Esophagus (tissue), 2 donors: Measurements from ENCODE around the gene ERAP2. TPM values are rescaled to one million over a fixed set of nuclear protein-coding genes. Genes with fewer than 3 reads are reported as not detected.
"Not testable (repeated sequence)": the region's sequence is repeated elsewhere in the genome, so short reads cannot be mapped to it uniquely, and the experiment has no call there.

Experiments
- H3K27ac ChIP-seq, 2 donors: one replicate each; pipeline ENCODE4 v1.5.1; 2013; ENCODE audit warnings: low read depth in 2 of 2, mild to moderate bottlenecking in 2 of 2, inconsistent platforms in 1 of 2, low read length in 1 of 2, moderate library complexity in 1 of 2
- H3K27me3 ChIP-seq, 2 donors: one replicate each; pipeline ENCODE4 v1.6.1; 2013; ENCODE audit warnings: low read length in 2 of 2, control low read depth in 1 of 2, mild to moderate bottlenecking in 1 of 2; ENCODE audit not compliant: insufficient read depth in 2 of 2, control insufficient read depth in 1 of 2
- H3K36me3 ChIP-seq, 2 donors: one replicate each; pipeline ENCODE4 v1.6.1; 2013; ENCODE audit warnings: low read length in 1 of 2; ENCODE audit not compliant: control insufficient read depth in 2 of 2, insufficient read depth in 2 of 2
- H3K4me1 ChIP-seq, 2 donors: one replicate each; pipeline ENCODE4 v1.6.1; 2013; ENCODE audit warnings: low read length in 1 of 2; ENCODE audit not compliant: control insufficient read depth in 2 of 2, insufficient read depth in 2 of 2
- H3K4me3 ChIP-seq, 2 donors: one replicate each; pipeline ENCODE4 v1.5.1; 2013; ENCODE audit warnings: low read length in 2 of 2, mild to moderate bottlenecking in 2 of 2, low read depth in 1 of 2, moderate library complexity in 1 of 2
- H3K9me3 ChIP-seq, 2 donors: one replicate each; pipeline ENCODE4 v1.6.1; 2013; ENCODE audit warnings: mild to moderate bottlenecking in 2 of 2, low read depth in 1 of 2, low read length in 1 of 2, moderate library complexity in 1 of 2; ENCODE audit not compliant: control insufficient read depth in 2 of 2, insufficient read depth in 1 of 2
- WGBS, 2 donors: extraction: QIAGEN DNeasy Blood & Tissue Kit; methylation state at CpG; one replicate each; pipeline ENCODE4 v1.1.7; 2013; 5-methylcytosine and 5-hydroxymethylcytosine counted together
- polyA plus RNA-seq, 2 donors: library from polyadenylated mRNA; stranded (reverse); fragments of 200-250 nt; gene quantifications; one replicate each; pipeline ENCODE4 v1.2.3, GENCODE V29; 2013
- donor health status: healthy with polysubstance abuse.
- donor health status: Bipolar disorder and iron deficiency.

Gene ERAP2
- polyA plus RNA-seq, 2 donors, result 0.64 to 1.8 TPM

DNA sequence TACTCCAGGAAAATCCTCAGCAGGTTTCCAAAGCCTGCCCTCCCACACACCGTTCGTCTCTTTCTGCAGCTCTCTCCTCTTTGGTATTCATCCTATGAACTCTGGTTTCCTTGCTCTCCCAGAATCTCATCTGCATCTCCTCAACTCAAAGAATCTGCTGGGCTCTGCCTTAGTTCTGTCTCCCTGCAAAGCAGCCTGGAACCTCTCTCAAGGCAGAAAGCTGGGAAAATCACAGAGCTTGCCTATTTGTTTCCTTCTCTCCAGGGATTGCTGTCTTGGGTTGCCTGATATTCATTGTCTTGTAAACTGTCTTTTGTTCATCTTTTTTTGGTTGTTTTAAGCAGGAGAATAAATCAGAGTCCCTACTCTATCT lies 5.3 kb upstream of the ERAP2 start:
- Histone ChIP-seq H3K4me3 (no peak overlapping the region), H3K4me1 (no peaks in the 10 kb centered on the region), H3K27ac (no peak overlapping the region), H3K27me3 (no peaks in the 10 kb centered on the region), H3K36me3 (no peaks in the 10 kb centered on the region), H3K9me3 (no peaks in the 10 kb centered on the region)
- WGBS, 2 donors, result 75 to 85% methylated on average over 2 of the region's 2 CpGs

DNA sequence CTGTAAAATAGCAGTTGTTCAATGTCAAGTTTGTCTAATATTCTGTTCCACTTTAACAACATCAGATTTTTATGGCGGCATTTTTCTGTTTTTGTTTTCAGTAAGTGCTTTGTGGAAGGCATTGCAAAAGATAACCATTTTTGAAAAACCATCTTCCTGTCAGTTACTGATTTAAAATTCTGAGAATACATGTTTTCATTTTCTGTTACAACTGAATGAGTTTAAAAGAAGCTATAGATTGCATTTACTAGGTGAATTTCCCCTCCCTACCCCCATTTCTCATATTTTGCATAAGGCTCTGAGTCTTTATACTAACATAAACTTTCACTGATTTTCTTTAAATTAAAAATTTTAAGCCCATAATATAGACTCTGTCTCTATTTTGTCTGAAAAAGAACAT lies 4.6 kb upstream of the ERAP2 start:
- H3K27ac ChIP-seq, result no peak overlapping the region
- no peaks in the 10 kb centered on the region for H3K27me3 ChIP-seq
- H3K4me3 ChIP-seq, result no peak overlapping the region
- no peaks in the 10 kb centered on the region for H3K9me3 ChIP-seq
- WGBS, 2 donors, result 83 to 84% methylated on average over 1 of the region's 1 CpG
- no peaks in the 10 kb centered on the region for H3K4me1 ChIP-seq
- no peaks in the 10 kb centered on the region for H3K36me3 ChIP-seq

DNA sequence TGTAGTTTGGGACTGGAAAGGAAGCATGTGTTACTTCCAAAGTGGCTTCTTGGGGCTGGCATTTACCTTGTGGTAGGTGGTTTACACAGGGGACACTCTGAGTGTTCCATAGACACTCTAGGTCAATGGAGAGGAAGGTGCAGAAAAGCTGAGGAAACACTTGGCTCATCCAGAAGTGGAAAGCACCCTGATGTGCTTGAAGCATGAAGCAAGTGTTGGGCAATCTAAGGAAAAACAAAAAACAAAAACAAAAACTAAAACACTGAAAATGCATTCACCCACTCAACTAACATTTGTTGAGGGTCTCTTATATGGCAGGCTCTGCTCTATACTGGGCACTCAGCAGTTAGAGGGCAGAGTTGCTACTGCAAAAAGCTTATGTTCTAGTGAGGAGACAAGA lies 2.9 kb upstream of the ERAP2 start:
- no peak overlapping the region for H3K4me3 ChIP-seq
- H3K9me3 ChIP-seq, result no peaks in the 10 kb centered on the region
- no peaks in the 10 kb centered on the region for H3K36me3 ChIP-seq
- H3K27ac ChIP-seq, result no peak overlapping the region
- H3K27me3 ChIP-seq, result no peaks in the 10 kb centered on the region
- no peaks in the 10 kb centered on the region for H3K4me1 ChIP-seq

GRCh38 chr5:96874631-96875030 lies 1.7 kb upstream of the ERAP2 start:
- 96 to 97% methylated on average over 2 of the region's 2 CpGs for WGBS, 2 donors
- H3K36me3 ChIP-seq, result no peaks in the 10 kb centered on the region
- H3K4me1 ChIP-seq, result no peaks in the 10 kb centered on the region

GRCh38 chr5:96875791-96876291 lies 459 bp upstream of the ERAP2 start:
- WGBS, 2 donors, result 4 to 7% methylated on average over 4 of the region's 4 CpGs
- no peaks in the 10 kb centered on the region for H3K9me3 ChIP-seq
- peak overlapping the region; percentile 50 to 75 for H3K4me3 ChIP-seq
- H3K36me3 ChIP-seq, result no peaks in the 10 kb centered on the region
- H3K4me1 ChIP-seq, result no peaks in the 10 kb centered on the region
- no peaks in the 10 kb centered on the region for H3K27me3 ChIP-seq
- H3K27ac ChIP-seq, result peak overlapping the region; percentile 18 to 54

More at GRCh38 chr5:96874631-96875030, 1.7 kb upstream of the ERAP2 start:
- H3K27me3 ChIP-seq, result no peaks in the 10 kb centered on the region
- H3K27ac ChIP-seq, result no peak overlapping the region
- no peaks in the 10 kb centered on the region for H3K9me3 ChIP-seq
- no peak overlapping the region for H3K4me3 ChIP-seq

- 7 to 31% methylated on average over 12 of the region's 12 CpGs for WGBS, 2 donors
- H3K9me3 ChIP-seq, H3K27ac ChIP-seq, H3K27me3 ChIP-seq, H3K36me3 ChIP-seq, H3K4me1 ChIP-seq: not testable (repeated sequence)
- H3K4me3 ChIP-seq, result peak overlapping the region in 1 of 2 donors; percentile 75
Observed at GRCh38 chr5:96876977-96877469, 723 bp downstream of the ERAP2 start.

- no peaks in the 10 kb centered on the region for H3K9me3 ChIP-seq
- no peak overlapping the region for H3K4me3 ChIP-seq
- H3K36me3 ChIP-seq, result no peaks in the 10 kb centered on the region
- no peaks in the 10 kb centered on the region for H3K27me3 ChIP-seq
- 72 to 81% methylated on average over 3 of the region's 3 CpGs for WGBS, 2 donors
- no peaks in the 10 kb centered on the region for H3K4me1 ChIP-seq
- no peak overlapping the region for H3K27ac ChIP-seq
Observed at GRCh38 chr5:96879665-96880064, 3.4 kb downstream of the ERAP2 start.

DNA sequence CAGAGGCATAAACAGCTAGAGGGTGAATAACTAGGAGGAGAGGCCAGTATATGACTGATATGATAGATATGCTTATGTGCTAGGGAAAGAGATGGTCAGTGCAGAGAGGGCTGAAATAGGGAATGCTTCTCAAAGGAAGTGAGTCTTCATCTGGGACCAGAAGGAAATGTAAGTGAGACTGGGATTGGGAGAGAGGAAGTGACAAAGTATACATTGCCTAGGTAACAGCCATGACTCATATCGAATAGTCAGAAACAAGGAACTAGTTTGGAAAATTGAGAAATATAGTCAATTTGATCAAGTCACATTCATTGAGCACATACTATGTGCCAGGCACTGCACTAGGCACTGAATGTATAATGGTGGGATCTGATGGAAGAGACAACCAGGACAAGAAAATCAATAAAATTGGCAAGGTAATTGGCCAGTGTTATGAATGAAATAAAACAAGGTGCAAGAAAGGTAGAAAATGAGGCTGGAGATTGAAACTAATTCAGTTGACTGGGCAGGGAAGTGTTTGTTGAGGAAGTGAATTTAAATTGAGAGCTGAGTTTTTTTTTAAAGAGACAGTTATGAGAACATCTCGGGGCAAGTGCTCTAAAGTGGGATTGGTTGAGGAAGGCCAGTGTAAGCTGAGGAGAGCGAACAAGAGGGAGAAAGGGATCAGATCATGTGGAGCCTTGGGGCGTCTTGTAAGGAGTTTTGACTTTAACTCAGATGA lies 4.3 kb downstream of the ERAP2 start:
- no peak overlapping the region for H3K27ac ChIP-seq
- H3K9me3 ChIP-seq, result no peaks in the 10 kb centered on the region
- H3K36me3 ChIP-seq, result no peaks in the 10 kb centered on the region
- H3K4me3 ChIP-seq, result no peak overlapping the region
- no peaks in the 10 kb centered on the region for H3K27me3 ChIP-seq
- 85 to 87% methylated on average over 4 of the region's 4 CpGs for WGBS, 2 donors
- H3K4me1 ChIP-seq, result peaks cover 0 to under 1% of the 10 kb centered on the region in 2 donors

- 71 to 72% methylated on average over 2 of the region's 2 CpGs for WGBS, 2 donors
- peaks cover 0 to 3% of the 10 kb centered on the region in 2 donors for H3K4me1 ChIP-seq
Observed at GRCh38 chr5:96881511-96882115, 5.3 kb downstream of the ERAP2 start.

DNA sequence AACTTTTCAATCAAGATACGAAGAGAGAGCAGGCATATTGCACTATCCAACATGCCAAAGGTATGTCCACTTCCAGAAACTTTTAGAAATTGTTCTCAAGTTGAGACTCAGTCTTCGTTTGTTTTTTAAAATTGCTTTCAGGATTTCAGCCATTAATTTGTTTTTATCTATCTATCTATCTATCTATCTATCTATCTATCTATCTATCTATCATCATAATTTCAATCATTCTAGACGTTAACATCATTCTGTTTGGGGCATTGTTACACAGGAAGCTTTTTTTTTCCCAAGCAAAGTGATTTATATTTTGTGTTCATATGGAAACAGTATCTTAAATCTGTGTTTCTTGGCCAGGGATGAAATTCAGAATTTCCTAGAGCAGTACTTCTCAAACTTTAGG lies 7.6 kb downstream of the ERAP2 start:
- no peaks in the 10 kb centered on the region for H3K9me3 ChIP-seq
- no peaks in the 10 kb centered on the region for H3K27me3 ChIP-seq
- peaks cover 0 to 3% of the 10 kb centered on the region in 2 donors for H3K4me1 ChIP-seq
- WGBS, 2 donors, result 86 to 88% methylated on average over 3 of the region's 3 CpGs
- no peak overlapping the region for H3K27ac ChIP-seq
- H3K36me3 ChIP-seq, result no peaks in the 10 kb centered on the region
- H3K4me3 ChIP-seq, result no peak overlapping the region

More at GRCh38 chr5:96881511-96882115, 5.3 kb downstream of the ERAP2 start:
- no peaks in the 10 kb centered on the region for H3K36me3 ChIP-seq
- H3K27me3 ChIP-seq, result no peaks in the 10 kb centered on the region
- no peak overlapping the region for H3K4me3 ChIP-seq
- no peak overlapping the region for H3K27ac ChIP-seq
- H3K9me3 ChIP-seq, result no peaks in the 10 kb centered on the region
